HepG2 (cell line): ENCODE data around the gene MARK4. TPM values are rescaled to one million over a fixed set of nuclear protein-coding genes. Genes with fewer than 3 reads are reported as not detected.

Source experiments
- ATAC-seq: fragments of 200-7000 bp; cut with Tn5 transposase; 3 replicates; pipeline ENCODE4 v1.9.1; 2020; ENCODE audit warnings: mild to moderate bottlenecking, moderate library complexity
- BruUV-seq: library from RNA; stranded (reverse); fragments of 400-500 nt; replicated peaks from 2 replicates; lab custom pipeline; 2021; lab: Mats Ljungman, UMichigan
- CTCF ChIA-PET: fragments of 300-600 bp; formaldehyde crosslinking; extraction: SDS; loops from one replicate; lab custom pipeline; 2021; ENCODE audit warnings: low total read pairs, inconsistent platforms, low intra/inter-chr PET ratio; lab: Yijun Ruan, JAX
- POLR2A ChIA-PET: fragments of 350-600 bp; sonication (Branson Sonifier 250); formaldehyde crosslinking; loops from one replicate; lab custom pipeline; 2020; ENCODE audit warnings: antibody characterized with exemption, inconsistent platforms; lab: Yijun Ruan, JAX
- DNase-seq: peaks from one replicate; pipeline ENCODE4 v3.0.0-alpha.2; 2015; ENCODE audit warnings: low spot score
- FAIRE-seq: peaks from 3 replicates; lab custom pipeline; 2011; peaks lifted over from hg19 to GRCh38; lab: Jason Lieb, UNC
- H2AFZ ChIP-seq: one replicate; pipeline ENCODE4 v1.6.1; 2011; ENCODE audit warnings: low read length, inconsistent platforms
- H3K27ac ChIP-seq: fragments of 300-600 bp; 3 replicates; pipeline ENCODE4 v1.8.0; 2011; ENCODE audit warnings: mixed run types, mild to moderate bottlenecking, mixed read lengths, low read length, inconsistent platforms; ENCODE audit not compliant: insufficient read depth; ENCODE audit errors: extremely low read length
- H3K27me3 ChIP-seq, 2 experiments: fragments of 200-600 bp in 1 of 2; 2 replicates in 1 of 2; 3 replicates in 1 of 2; pipeline versions ENCODE4 v1.6.0 to v1.8.0; 2011; ENCODE audit warnings: low read length in 2 of 2, mild to moderate bottlenecking in 2 of 2, moderate library complexity in 2 of 2, inconsistent platforms in 1 of 2; ENCODE audit not compliant: insufficient read depth in 2 of 2, control insufficient read depth in 1 of 2
- H3K36me3 ChIP-seq, 2 experiments: fragments of 200-600 bp in 1 of 2; replicated peaks in 1 of 2; 2 replicates in 1 of 2; 3 replicates in 1 of 2; pipeline versions ENCODE4 v1.5.1 to v1.8.0; 2011; ENCODE audit warnings: low read length in 2 of 2, inconsistent platforms in 1 of 2; ENCODE audit not compliant: insufficient read depth in 2 of 2, control insufficient read depth in 1 of 2
- H3K4me1 ChIP-seq: 2 replicates; pipeline ENCODE4 v1.5.1; 2012; ENCODE audit warnings: low read length, inconsistent platforms; ENCODE audit not compliant: insufficient read depth
- H3K4me2 ChIP-seq: 2 replicates; pipeline ENCODE4 v1.6.0; 2011; ENCODE audit warnings: low read depth, low read length, inconsistent platforms
- H3K4me3 ChIP-seq, 3 experiments: fragments of 200-600 bp in 1 of 3; sonication (generic), shearing (Covaris generic) in 1 of 3; replicated peaks in 1 of 3; 2 replicates each; pipeline ENCODE4 v1.5.1; 2011 to 2016; ENCODE audit warnings: low read length in 3 of 3, inconsistent platforms in 2 of 3, low read depth in 2 of 3, mild to moderate bottlenecking in 2 of 3, control low read depth in 1 of 3, mixed read lengths in 1 of 3; ENCODE audit not compliant: insufficient read depth in 1 of 3
- H3K79me2 ChIP-seq: one replicate; pipeline ENCODE4 v1.6.1; 2011; ENCODE audit warnings: low read length, inconsistent platforms; ENCODE audit not compliant: insufficient read depth
- H3K9ac ChIP-seq: 2 replicates; pipeline ENCODE4 v1.6.0; 2011; ENCODE audit warnings: mild to moderate bottlenecking, low read depth, low read length, inconsistent platforms; ENCODE audit not compliant: insufficient read depth
- H3K9me3 ChIP-seq: 2 replicates; pipeline ENCODE4 v1.5.1; 2012; ENCODE audit warnings: mild to moderate bottlenecking, low read length
- H4K20me1 ChIP-seq: 2 replicates; pipeline ENCODE4 v1.6.0; 2011; ENCODE audit warnings: inconsistent platforms, mild to moderate bottlenecking, low read length, moderate library complexity; ENCODE audit not compliant: insufficient read depth
- ETV6 ChIP-seq: sonication (generic); formaldehyde crosslinking; conservative IDR thresholded peaks from 2 replicates; pipeline ENCODE4 v1.4.0; 2020; ENCODE audit warnings: missing genetic modification reagents
- ISX ChIP-seq: sonication (generic); formaldehyde crosslinking; conservative IDR thresholded peaks from 2 replicates; pipeline ENCODE4 v1.5.0; 2020; ENCODE audit warnings: missing genetic modification reagents
- KDM5A ChIP-seq: fragments of 200-600 bp; sonication (generic); IDR thresholded peaks from 2 replicates; pipeline ENCODE4 v1.7.0; 2018; ENCODE audit warnings: antibody characterized with exemption, mild to moderate bottlenecking, low read length, borderline replicate concordance
- MBD4 ChIP-seq: IDR thresholded peaks from 2 replicates; pipeline ENCODE4 v1.6.1; 2012; ENCODE audit warnings: low read length, inconsistent platforms, borderline replicate concordance
- MED1 ChIP-seq: sonication (generic); formaldehyde crosslinking; IDR thresholded peaks from 2 replicates; pipeline ENCODE4 v1.4.0; 2020; ENCODE audit warnings: missing genetic modification reagents
- MLLT10 ChIP-seq: sonication (generic); formaldehyde crosslinking; IDR thresholded peaks from 2 replicates; pipeline ENCODE4 v1.4.0; 2020; ENCODE audit warnings: missing genetic modification reagents
- SMC3 ChIP-seq: IDR thresholded peaks from 2 replicates; pipeline ENCODE4 v1.6.1; 2011; ENCODE audit warnings: low read length, improper control_type of control experiment
- SSRP1 ChIP-seq: IDR thresholded peaks from 2 replicates; pipeline ENCODE4 v1.6.1; 2016; ENCODE audit warnings: control low read depth
- STAG1 ChIP-seq: sonication (generic); formaldehyde crosslinking; IDR thresholded peaks from 2 replicates; pipeline ENCODE4 v1.4.0; 2020; ENCODE audit warnings: missing genetic modification reagents
- ZNF460 ChIP-seq: sonication (generic); formaldehyde crosslinking; IDR thresholded peaks from 2 replicates; pipeline ENCODE4 v1.5.1; 2020; ENCODE audit warnings: missing genetic modification reagents, mild to moderate bottlenecking, borderline replicate concordance
- ZNF768 ChIP-seq: sonication (generic); formaldehyde crosslinking; IDR thresholded peaks from 2 replicates; pipeline ENCODE4 v1.4.0; 2020; ENCODE audit warnings: missing genetic modification reagents
- ZNF777 ChIP-seq: sonication (generic); formaldehyde crosslinking; IDR thresholded peaks from 2 replicates; pipeline ENCODE4 v1.4.0; 2020; ENCODE audit warnings: missing genetic modification reagents
- ZNF879 ChIP-seq: sonication (generic); formaldehyde crosslinking; IDR thresholded peaks from 2 replicates; pipeline ENCODE4 v1.8.1; 2023; ENCODE audit warnings: missing genetic modification reagents
- WGBS: methylation state at CpG from one replicate; pipeline ENCODE4 v1.1.6; 2017; ENCODE audit warnings: low lambda C conversion rate; 5-methylcytosine and 5-hydroxymethylcytosine counted together
- in situ Hi-C: cut with HindIII; loops from 2 replicates; pipeline ENCODE4 v1.10.0; 2017; ENCODE audit warnings: low pct_unique_long_range_greater_than_20kb; ENCODE audit not compliant: extremely low pct_ligation_motif_present
- intact Hi-C: fragments of 100-400 bp; cut with micrococcal nuclease; formaldehyde crosslinking; loops from one replicate; pipeline ENCODE4 v1.10.0; 2022; ENCODE audit not compliant: unreplicated experiment
- polyA plus RNA-seq, 8 experiments: library from polyadenylated mRNA; depleted of rRNA in 3 of 8; stranded (reverse) in 7 of 8; unstranded in 1 of 8; fragments of >200 nt; fragmentation: Illumina TruSeq in 4 of 8; extraction: Trizol in 4 of 8; gene quantifications; 2 replicates each; pipeline versions ENCODE4 v1.2.1 to v1.2.3, GENCODE V29; 2011 to 2016; ENCODE audit warnings: low read depth in 4 of 8, missing spikeins in 1 of 8, mixed read lengths in 1 of 8; ENCODE audit not compliant: insufficient read depth in 1 of 8
- total RNA-seq, 5 experiments: library from RNA; depleted of rRNA; stranded (reverse); fragments of >200 nt; fragmentation: Illumina TruSeq; extraction: Trizol; gene quantifications; 2 replicates each; pipeline ENCODE4 v1.2.3, GENCODE V29; 2016; ENCODE audit warnings: low read depth in 1 of 5
- TF ChIP-seq, protein P1 (sequence below): sonication (generic); formaldehyde crosslinking; IDR thresholded peaks from 2 replicates; pipeline ENCODE4 v1.8.0; 2022; ENCODE audit warnings: mild to moderate bottlenecking, missing genetic modification reagents; ENCODE audit not compliant: insufficient replicate concordance
- TF ChIP-seq, protein P2 (sequence below), 2 experiments: fragments of 450-650 bp in 1 of 2; sonication (generic) in 1 of 2; formaldehyde crosslinking; IDR thresholded peaks; 2 replicates each; pipeline versions ENCODE4 v1.5.0 to v1.8.0; 2020 to 2022; ENCODE audit warnings: mild to moderate bottlenecking in 1 of 2, missing genetic modification reagents in 1 of 2
- TF ChIP-seq, protein P3 (sequence below): sonication (generic); formaldehyde crosslinking; IDR thresholded peaks from 2 replicates; pipeline ENCODE4 v1.5.0; 2020; ENCODE audit warnings: mild to moderate bottlenecking, low read depth, missing genetic modification reagents, borderline replicate concordance
- TF ChIP-seq, protein P4 (sequence below): sonication (generic); formaldehyde crosslinking; IDR thresholded peaks from 2 replicates; pipeline ENCODE4 v1.5.1; 2020; ENCODE audit warnings: mild to moderate bottlenecking, missing genetic modification reagents, moderate library complexity

Gene MARK4
- total and polyA plus RNA-seq, 2 of the 13 experiments (the other 11 are each of a cell fraction or from before 2014, with no cell fraction given) = 7.0 to 12.2 TPM

DNA sequence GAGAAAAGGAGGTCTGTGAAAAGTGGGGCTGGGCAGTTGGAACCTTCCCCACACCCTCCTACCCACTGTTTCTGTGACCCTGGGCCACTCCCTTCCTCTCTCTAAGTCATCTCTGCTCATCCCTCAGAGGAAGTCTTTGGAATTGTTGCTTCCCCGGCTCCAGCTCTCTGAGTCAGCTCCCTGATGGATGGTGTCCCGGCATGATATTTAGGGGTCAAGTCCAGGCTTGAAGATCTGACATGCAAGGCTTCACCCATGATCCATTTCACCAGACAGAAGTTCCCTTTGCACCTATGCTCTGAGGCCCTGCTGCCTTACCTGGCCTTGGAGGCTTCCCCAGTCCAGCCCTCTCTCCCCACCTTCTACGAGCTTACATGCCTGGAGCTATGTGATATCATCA lies 19.2 kb upstream of the MARK4 start (continued):
- TF ChIP-seq, protein P1, sequence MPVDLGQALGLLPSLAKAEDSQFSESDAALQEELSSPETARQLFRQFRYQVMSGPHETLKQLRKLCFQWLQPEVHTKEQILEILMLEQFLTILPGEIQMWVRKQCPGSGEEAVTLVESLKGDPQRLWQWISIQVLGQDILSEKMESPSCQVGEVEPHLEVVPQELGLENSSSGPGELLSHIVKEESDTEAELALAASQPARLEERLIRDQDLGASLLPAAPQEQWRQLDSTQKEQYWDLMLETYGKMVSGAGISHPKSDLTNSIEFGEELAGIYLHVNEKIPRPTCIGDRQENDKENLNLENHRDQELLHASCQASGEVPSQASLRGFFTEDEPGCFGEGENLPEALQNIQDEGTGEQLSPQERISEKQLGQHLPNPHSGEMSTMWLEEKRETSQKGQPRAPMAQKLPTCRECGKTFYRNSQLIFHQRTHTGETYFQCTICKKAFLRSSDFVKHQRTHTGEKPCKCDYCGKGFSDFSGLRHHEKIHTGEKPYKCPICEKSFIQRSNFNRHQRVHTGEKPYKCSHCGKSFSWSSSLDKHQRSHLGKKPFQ = no peak
- TF ChIP-seq, protein P2, sequence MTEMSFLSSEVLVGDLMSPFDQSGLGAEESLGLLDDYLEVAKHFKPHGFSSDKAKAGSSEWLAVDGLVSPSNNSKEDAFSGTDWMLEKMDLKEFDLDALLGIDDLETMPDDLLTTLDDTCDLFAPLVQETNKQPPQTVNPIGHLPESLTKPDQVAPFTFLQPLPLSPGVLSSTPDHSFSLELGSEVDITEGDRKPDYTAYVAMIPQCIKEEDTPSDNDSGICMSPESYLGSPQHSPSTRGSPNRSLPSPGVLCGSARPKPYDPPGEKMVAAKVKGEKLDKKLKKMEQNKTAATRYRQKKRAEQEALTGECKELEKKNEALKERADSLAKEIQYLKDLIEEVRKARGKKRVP (CRISPR knock-in tag; IDR thresholded peaks at IDR 0.05) = no peak
- TF ChIP-seq ISX (CRISPR knock-in tag) = no peak
- no peak for TF ChIP-seq ZNF768 (CRISPR knock-in tag)
- TF ChIP-seq, protein P3, sequence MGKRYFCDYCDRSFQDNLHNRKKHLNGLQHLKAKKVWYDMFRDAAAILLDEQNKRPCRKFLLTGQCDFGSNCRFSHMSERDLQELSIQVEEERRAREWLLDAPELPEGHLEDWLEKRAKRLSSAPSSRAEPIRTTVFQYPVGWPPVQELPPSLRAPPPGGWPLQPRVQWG (CRISPR knock-in tag) = no peak
- TF ChIP-seq MBD4 = no peak
- TF ChIP-seq MLLT10 (CRISPR knock-in tag) = no peak
- TF ChIP-seq MED1 (CRISPR knock-in tag) = no peak

DNA sequence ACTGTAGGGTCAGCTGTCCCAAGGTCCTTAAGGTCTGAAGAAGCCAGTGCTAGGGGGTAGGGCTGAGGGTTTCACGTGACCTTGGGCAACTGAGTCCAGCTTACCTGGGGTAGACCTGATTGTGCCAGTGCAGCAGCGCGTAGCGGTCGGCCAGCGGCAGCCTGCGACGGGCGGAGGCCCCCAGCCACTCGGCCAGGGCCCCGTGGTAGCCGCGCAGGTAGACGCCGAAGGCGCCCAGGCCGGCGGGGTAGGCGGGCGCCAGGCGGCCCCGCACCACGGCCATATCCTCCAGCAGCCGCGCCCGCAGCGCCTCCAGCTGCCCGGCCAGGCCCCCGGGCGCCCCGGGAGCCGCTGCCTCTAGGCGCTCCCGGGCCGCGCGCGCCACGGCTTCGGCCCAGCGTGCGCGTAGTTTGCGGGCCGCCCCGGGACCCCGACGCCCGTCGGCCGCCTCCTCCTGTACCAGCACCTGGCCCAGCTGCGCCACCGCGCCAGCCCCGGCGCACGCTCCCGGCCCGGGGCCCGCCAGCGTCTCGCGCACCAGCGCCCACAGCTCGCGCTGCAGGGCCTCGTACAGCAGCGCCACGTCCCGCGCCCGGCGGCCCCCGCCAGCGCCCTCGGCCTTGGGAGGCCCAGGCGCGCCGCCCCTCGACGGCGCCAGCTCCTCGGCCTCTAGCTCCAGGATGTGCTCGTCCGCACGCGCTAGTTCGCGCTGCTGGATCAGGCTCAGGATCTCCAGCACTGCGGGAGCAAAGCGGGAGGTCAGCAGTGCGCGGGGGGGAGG lies 16.8 kb upstream of the MARK4 start:
- Histone ChIP-seq H3K9me3 (no peaks in the 10 kb centered on the region), H2AFZ (no peak overlapping the region), H4K20me1 (no peaks in the 10 kb centered on the region), H3K27ac (no peak overlapping the region), H3K36me3 (no peaks in the 10 kb centered on the region), H3K4me2 (no peak overlapping the region), H3K4me3 (no peak overlapping the region; a peak in 1 of 6 replicates), H3K79me2 (no peaks in the 10 kb centered on the region), H3K9ac (no peak overlapping the region), H3K27me3 (peaks cover 4 to 30% of the 10 kb centered on the region in 2 experiments), H3K4me1 (no peaks in the 10 kb centered on the region)
- intact Hi-C loops = no loop called here
- DNase-seq = no peak
- no TSS peak for BruUV-seq
- ChIA-PET CTCF (no interaction called here), POLR2A (no interaction called here)
- in situ Hi-C loops = no loop called here
- WGBS = 43% methylated on average over 49 of the region's 93 CpGs
- peak; percentile 27; the same call in 2 of the 3 replicates for ATAC-seq
- no peak for FAIRE-seq
- no peak for TF ChIP-seq KDM5A
- no peak for TF ChIP-seq STAG1 (CRISPR knock-in tag)
- TF ChIP-seq ZNF777 (CRISPR knock-in tag) = peak; percentile 75
- TF ChIP-seq SSRP1 (CRISPR knock-in tag) = no peak
- TF ChIP-seq ZNF460 (CRISPR knock-in tag) = no peak
- no peak for TF ChIP-seq ZNF879 (CRISPR knock-in tag)
- TF ChIP-seq, protein P4, sequence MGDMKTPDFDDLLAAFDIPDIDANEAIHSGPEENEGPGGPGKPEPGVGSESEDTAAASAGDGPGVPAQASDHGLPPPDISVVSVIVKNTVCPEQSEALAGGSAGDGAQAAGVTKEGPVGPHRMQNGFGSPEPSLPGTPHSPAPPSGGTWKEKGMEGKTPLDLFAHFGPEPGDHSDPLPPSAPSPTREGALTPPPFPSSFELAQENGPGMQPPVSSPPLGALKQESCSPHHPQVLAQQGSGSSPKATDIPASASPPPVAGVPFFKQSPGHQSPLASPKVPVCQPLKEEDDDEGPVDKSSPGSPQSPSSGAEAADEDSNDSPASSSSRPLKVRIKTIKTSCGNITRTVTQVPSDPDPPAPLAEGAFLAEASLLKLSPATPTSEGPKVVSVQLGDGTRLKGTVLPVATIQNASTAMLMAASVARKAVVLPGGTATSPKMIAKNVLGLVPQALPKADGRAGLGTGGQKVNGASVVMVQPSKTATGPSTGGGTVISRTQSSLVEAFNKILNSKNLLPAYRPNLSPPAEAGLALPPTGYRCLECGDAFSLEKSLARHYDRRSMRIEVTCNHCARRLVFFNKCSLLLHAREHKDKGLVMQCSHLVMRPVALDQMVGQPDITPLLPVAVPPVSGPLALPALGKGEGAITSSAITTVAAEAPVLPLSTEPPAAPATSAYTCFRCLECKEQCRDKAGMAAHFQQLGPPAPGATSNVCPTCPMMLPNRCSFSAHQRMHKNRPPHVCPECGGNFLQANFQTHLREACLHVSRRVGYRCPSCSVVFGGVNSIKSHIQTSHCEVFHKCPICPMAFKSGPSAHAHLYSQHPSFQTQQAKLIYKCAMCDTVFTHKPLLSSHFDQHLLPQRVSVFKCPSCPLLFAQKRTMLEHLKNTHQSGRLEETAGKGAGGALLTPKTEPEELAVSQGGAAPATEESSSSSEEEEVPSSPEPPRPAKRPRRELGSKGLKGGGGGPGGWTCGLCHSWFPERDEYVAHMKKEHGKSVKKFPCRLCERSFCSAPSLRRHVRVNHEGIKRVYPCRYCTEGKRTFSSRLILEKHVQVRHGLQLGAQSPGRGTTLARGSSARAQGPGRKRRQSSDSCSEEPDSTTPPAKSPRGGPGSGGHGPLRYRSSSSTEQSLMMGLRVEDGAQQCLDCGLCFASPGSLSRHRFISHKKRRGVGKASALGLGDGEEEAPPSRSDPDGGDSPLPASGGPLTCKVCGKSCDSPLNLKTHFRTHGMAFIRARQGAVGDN = 0 out of 2 replicates have a peak, but pooled peaks have one; percentile 22
- TF ChIP-seq SMC3 = no peak
- TF ChIP-seq ETV6 (CRISPR knock-in tag) = no peak
